ENCODE measurements around the gene RCOR1. TPM values are rescaled to one million over a fixed set of nuclear protein-coding genes. Genes with fewer than 3 reads are reported as not detected.
A peak's percentile ranks its signal among the peaks of the same experiment; 100 is the strongest.

Gene RCOR1
- total and polyA plus RNA-seq, 2 of the 8 experiments (the other 6 are each of a cell fraction or from before 2014, with no cell fraction given) = 12.3 to 26.3 TPM

- TF ChIP-seq JUND (IDR thresholded peaks at IDR 0.05; ENCODE audit: low read length) (no peak), JUN (IDR thresholded peaks at IDR 0.05; ENCODE audit: low read depth, low read length) (no peak), POU5F1 (IDR thresholded peaks at IDR 0.05; ENCODE audit: low read depth, low read length) (no peak), BACH1 (IDR thresholded peaks at IDR 0.05; ENCODE audit: low read length) (no peak), KDM4A (IDR thresholded peaks at IDR 0.05; ENCODE audit: low read depth, low read length, severe bottlenecking) (peak; percentile 76), MAX (IDR thresholded peaks at IDR 0.05) (no peak), CBX5 (IDR thresholded peaks at IDR 0.05; ENCODE audit: low read depth, low read length) (no peak), EGR1 (IDR thresholded peaks at IDR 0.05; ENCODE audit: borderline replicate concordance, low read depth, low read length) (no peak), SP2 (IDR thresholded peaks at IDR 0.05; ENCODE audit: low read length) (no peak), RXRA (IDR thresholded peaks at IDR 0.05; ENCODE audit: insufficient read depth, low read depth, low read length) (no peak), POLR2AphosphoS5 (IDR thresholded peaks at IDR 0.05; ENCODE audit: low read depth, low read length) (no peak), E2F6 (IDR thresholded peaks at IDR 0.05) (no peak), SP1 (IDR thresholded peaks at IDR 0.05; ENCODE audit: low read depth, low read length) (no peak), CHD2 (IDR thresholded peaks at IDR 0.05; ENCODE audit: low read length) (no peak), HDAC6 (IDR thresholded peaks at IDR 0.05; ENCODE audit: low read depth, low read length) (no peak), ASH2L (IDR thresholded peaks at IDR 0.05; ENCODE audit: low read length) (peak; percentile 75), RBBP5 (IDR thresholded peaks at IDR 0.05; ENCODE audit: borderline replicate concordance, low read depth, low read length) (peak; percentile 62; the same call in 1 of the 2 replicates), TEAD4 (IDR thresholded peaks at IDR 0.05; ENCODE audit: low read depth, low read length) (no peak), PHF8 (conservative IDR thresholded peaks at IDR 0.05; ENCODE audit: low read depth, low read length) (peak; percentile 35), SIRT6 (IDR thresholded peaks at IDR 0.05; ENCODE audit: low read length) (no peak), CEBPB (IDR thresholded peaks at IDR 0.05; ENCODE audit: low read depth, low read length) (no peak), NANOG (IDR thresholded peaks at IDR 0.05; ENCODE audit: insufficient read depth, low read depth, low read length, poor library complexity, severe bottlenecking) (no peak), SIN3A (conservative IDR thresholded peaks at IDR 0.05 in 1 of 2, IDR thresholded peaks at IDR 0.05 in 1 of 2; ENCODE audit: low read depth in 1 of 2, low read length in 2 of 2) (peak in 1 of 2 experiments; percentile 17; a peak in 1 of 4 replicates), CTBP2 (IDR thresholded peaks at IDR 0.05; ENCODE audit: borderline replicate concordance, insufficient read depth, insufficient read length, low read length) (peak; percentile 84), MAFK (IDR thresholded peaks at IDR 0.05; ENCODE audit: low read depth, low read length) (no peak)
Observed at GRCh38 chr14:102593061-102593824, 794 bp downstream of the RCOR1 start (continued).
